ENCODE measurements around the gene AMDHD1.
A peak's percentile ranks its signal among the peaks of the same experiment; 100 is the strongest.

Gene AMDHD1

DNA sequence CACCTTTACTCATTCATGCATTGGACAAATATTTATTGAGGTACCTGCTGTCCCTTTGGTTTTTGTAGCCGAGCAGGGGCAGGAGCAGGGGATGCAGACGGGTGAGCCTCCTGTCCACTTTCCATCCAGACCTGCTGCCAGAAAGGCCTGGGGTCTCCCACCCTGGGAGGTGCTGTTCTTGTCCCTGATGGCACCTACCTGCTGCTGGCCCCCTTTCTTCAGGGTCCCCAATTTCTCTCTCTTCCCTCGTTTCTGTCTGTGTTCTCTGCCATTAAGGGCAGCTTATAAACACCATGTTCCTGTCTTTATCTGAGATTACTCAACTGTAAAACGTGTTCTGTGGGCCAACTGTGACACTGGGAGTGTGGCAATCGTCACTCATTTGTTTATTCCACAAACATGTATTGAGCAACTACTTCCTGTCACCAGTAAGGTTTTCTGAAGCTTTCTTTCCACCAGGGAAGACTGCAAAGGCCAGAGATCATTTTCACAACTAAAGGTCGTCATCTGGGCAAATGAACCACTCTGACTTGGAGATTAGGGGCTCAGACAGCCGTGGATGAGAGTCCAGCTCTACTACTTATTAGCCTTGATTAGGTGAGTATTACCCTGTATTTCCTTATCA is 53.0 kb downstream of the AMDHD1 start, which contains the start of gene HAL:
TSS of gene HAL (minus strand) at position 311 of the 625 bp plus-strand sequence. CDS start 434 bp downstream, outside the sequence.
- DNase-seq = no peak

GRCh38 chr12:95997276-95997675 is 54.1 kb downstream of the AMDHD1 start:
- DNase-seq = no peak

GRCh38 chr12:95997911-95998510 is 54.9 kb downstream of the AMDHD1 start:
- DNase-seq = no peak

GRCh38 chr12:95998611-95999286 is 55.6 kb downstream of the AMDHD1 start:
- DNase-seq = peak; percentile 81

DNA sequence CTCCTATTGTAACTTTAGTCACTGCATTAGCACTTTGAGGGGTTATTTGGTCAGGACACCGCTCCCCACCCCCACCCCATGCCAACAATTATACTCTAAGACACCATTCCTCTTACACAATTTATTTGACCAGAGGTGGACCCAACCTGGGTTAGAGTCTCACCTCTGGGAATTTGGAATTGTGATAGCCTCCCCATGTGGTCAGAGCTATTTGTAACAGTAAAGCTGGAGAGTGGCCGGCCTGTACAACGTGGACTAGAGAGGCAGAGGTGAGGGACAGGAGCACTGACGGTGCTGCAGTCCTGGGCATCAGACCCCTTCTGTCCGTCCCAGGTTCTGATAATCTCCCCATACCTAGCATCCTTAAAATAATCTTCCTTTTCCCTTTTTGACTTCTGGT is 56.4 kb downstream of the AMDHD1 start:
- DNase-seq = no peak

DNA sequence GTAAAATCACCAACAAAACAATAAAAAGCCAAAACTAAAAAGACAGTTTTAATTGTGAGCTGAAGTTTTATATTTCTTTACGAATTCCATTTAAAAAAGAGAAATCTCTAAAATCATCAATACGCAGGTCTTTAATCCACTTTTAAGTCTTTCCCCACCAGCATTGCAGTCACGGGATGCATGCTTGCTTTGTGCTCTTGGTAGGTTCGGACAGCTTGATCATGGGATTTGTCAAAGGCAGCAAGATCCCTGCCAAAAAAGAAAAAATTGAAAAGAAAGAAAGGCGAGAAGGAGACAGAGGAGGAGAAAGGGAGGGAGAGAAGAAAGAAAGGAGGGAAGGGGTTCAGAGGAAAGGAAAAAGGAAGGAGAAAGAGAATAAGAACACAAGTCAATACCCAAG is 57.7 kb downstream of the AMDHD1 start:
- no peak for DNase-seq

GRCh38 chr12:96006727-96007126 is 63.6 kb downstream of the AMDHD1 start:
- no peak for DNase-seq

DNA sequence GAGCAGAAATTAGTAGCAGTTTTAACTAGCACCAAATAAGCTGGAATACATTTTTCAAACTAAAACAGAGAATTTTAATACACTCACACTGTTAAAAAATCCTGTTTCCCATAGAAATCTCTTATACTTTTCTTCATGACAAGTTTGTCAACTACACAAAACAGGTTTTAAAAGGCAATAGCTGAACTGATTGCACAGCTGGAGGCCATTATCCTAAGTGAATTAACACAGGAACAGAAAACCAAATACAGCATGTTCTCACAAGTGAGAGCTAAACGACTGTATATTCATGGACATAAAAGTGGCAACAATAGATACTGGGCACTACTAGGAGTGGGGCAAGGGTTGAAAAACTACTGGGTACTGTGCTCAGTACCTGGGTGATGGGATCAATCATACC is 64.6 kb downstream of the AMDHD1 start:
- DNase-seq = no peak

DNA sequence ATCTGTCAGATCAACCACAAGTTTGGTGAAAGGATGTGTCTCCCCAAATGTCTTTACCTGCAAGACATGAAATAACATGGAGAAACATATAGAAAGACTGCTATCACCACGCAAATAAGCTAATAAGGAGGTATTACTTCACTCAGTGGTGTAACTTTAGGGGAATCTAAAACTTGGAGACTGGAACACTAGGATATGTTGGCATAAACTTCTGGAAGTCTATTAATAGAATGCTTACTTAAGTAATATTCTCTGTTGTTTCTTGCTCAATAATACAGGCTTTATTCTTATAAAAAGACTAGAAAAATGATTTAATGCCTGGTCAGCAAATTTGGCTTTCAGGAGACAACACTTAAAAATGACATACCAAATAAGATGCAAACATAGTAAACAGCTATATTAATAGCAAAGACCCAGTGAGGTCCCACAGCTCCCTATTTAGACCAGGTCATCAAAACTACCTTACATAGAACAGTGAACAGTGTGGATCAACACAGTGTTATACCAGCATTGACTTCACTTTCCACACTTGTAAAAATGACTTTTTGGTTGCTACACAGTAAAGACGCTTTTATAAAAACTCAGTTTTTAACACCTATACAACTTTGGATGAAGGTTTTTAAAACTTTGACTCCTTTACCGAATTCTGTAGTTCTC is 71.9 kb downstream of the AMDHD1 start:
- no peak for DNase-seq

DNA sequence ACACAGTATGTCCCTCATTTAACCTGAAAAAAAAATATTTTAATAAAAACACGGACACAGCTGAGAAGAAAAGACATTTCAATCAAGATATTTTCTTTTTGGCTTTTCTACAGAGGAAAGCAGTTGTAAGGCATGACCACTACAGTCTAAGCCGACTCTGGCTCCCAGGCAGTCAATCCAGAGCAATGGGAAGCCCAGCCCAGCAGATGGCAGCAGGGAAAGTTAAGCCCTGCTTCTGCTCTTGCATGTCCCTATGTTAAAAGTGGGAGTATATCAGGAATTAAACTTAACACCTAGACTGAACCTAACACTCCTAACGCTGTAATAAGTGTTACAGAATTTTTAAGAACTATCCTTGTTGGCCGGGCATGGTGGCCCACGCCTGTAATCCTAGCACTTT is 72.5 kb downstream of the AMDHD1 start:
- DNase-seq = peak; percentile 20

Data from RPMI8226 (cell line).